Measurements from ENCODE around the gene ZBTB5. TPM values are rescaled to one million over a fixed set of nuclear protein-coding genes. Genes with fewer than 3 reads are reported as not detected.

The ZBTB5 gene
- total and polyA plus RNA-seq, 2 of the 4 experiments (the other 2 are of a cell fraction) = 6.3 to 9.1 TPM

- peaks cover 6% of the 10 kb centered on the region; the same call in 1 of the 2 replicates for H3K9me1 ChIP-seq (ENCODE audit: insufficient read depth, low read length)
- H2BK120ac ChIP-seq (ENCODE audit: low read depth, low read length) = no peak overlapping the region
- CTCF ChIA-PET = no interaction called here
- H3K4me3 ChIP-seq (ENCODE audit: insufficient read depth, low read depth, low read length) = no peak overlapping the region
- in situ Hi-C loops (cut with MboI; ENCODE audit: low sequenced_read_pairs) = no loop called here
- ATAC-seq (ENCODE audit: low read depth) (peak; percentile 19; the same call in 1 of the 2 replicates), DNase-seq (peak; percentile 16)
- H3K27ac ChIP-seq (ENCODE audit: insufficient read depth, low read length) = no peak overlapping the region
- H2AFZ ChIP-seq (replicated peaks; ENCODE audit: low read length, poor library complexity) = no peak overlapping the region
- H3K14ac ChIP-seq (replicated peaks; ENCODE audit: low read depth, low read length) = no peak overlapping the region
- no peak overlapping the region for H3K4ac ChIP-seq (ENCODE audit: low read depth, low read length)
- 100% methylated on average over 3 of the region's 3 CpGs; no CpG with 5 or more reads in 1 of the 2 experiments for WGBS, 2 experiments (ENCODE audit: extremely low coverage in 2 of 2, insufficient read length in 1 of 2)
- H4K91ac ChIP-seq (ENCODE audit: insufficient read depth, low read depth, low read length) = no peak overlapping the region
- no peak overlapping the region for H3K18ac ChIP-seq (ENCODE audit: low read depth, low read length)
- H2AK9ac ChIP-seq (replicated peaks; ENCODE audit: low read depth, low read length, poor library complexity) = no peak overlapping the region
- H3K56ac ChIP-seq (ENCODE audit: extremely low read depth, insufficient read depth, low read length) = no peak overlapping the region
- no peak overlapping the region for H3K4me2 ChIP-seq (ENCODE audit: low read depth, low read length)
- BruUV-seq (replicated peaks) = no TSS peak
- no peak overlapping the region for H2AK5ac ChIP-seq (ENCODE audit: low read depth, low read length)
- intact Hi-C loops (cut with micrococcal nuclease) = no loop called here
- dilution Hi-C loops (cut with HindIII; ENCODE audit: low sequenced_read_pairs, unreplicated experiment) = no loop called here
- no peak overlapping the region for H3K23ac ChIP-seq (ENCODE audit: low read depth, low read length)
- H3K9me3 ChIP-seq (ENCODE audit: control insufficient read depth, insufficient read depth, low read length) = no peaks in the 10 kb centered on the region
- no peak overlapping the region for H2BK20ac ChIP-seq (ENCODE audit: low read depth, low read length)
- TF ChIP-seq CEBPB (IDR thresholded peaks at IDR 0.05; ENCODE audit: low read depth, low read length) = no peak
- no peak for TF ChIP-seq NFE2L2 (IDR thresholded peaks at IDR 0.05; ENCODE audit: low read depth, low read length)
- no peak for TF ChIP-seq MAZ (IDR thresholded peaks at IDR 0.05; ENCODE audit: borderline replicate concordance, low read depth, low read length)
- no peak for TF ChIP-seq POLR2A (IDR thresholded peaks at IDR 0.05; ENCODE audit: low read depth, low read length)
- no peak for TF ChIP-seq FOS (IDR thresholded peaks at IDR 0.05; ENCODE audit: low read depth, low read length)
- TF ChIP-seq CHD1 (IDR thresholded peaks at IDR 0.05; ENCODE audit: low read depth, low read length) = no peak
- no peak for TF ChIP-seq RFX5 (IDR thresholded peaks at IDR 0.05; ENCODE audit: low read depth, low read length)
- TF ChIP-seq RCOR1 (IDR thresholded peaks at IDR 0.05; ENCODE audit: insufficient replicate concordance, low read length) = no peak
- no peak for TF ChIP-seq MAFK (IDR thresholded peaks at IDR 0.05; ENCODE audit: low read depth, low read length)
- TF ChIP-seq ELK1 (IDR thresholded peaks at IDR 0.05; ENCODE audit: borderline replicate concordance, low read depth, low read length) = no peak
- no peak for TF ChIP-seq MXI1 (IDR thresholded peaks at IDR 0.05; ENCODE audit: borderline replicate concordance, low read depth, low read length)
- H3K4me1 ChIP-seq (ENCODE audit: control insufficient read depth, insufficient read depth, low read length) = no peaks in the 10 kb centered on the region
- peaks cover 4 to 9% of the 10 kb centered on the region in 2 experiments; a peak in 2 of 4 replicates for H3K79me1 ChIP-seq (ENCODE audit: low read depth in 1 of 2, low read length in 2 of 2)
- no peak overlapping the region for H4K8ac ChIP-seq (ENCODE audit: low read depth in 2 of 2, low read length in 2 of 2)
- no peak overlapping the region for H2BK5ac ChIP-seq (ENCODE audit: low read depth, low read length, poor library complexity, severe bottlenecking)
- POLR2A ChIA-PET (ENCODE audit: unreplicated experiment) = no interaction called here
- H2BK15ac ChIP-seq (ENCODE audit: low read depth, low read length) = no peak overlapping the region
- H3K9ac ChIP-seq (ENCODE audit: low read depth, low read length) = no peak overlapping the region
- H4K20me1 ChIP-seq (ENCODE audit: insufficient read depth, low read length) = no peaks in the 10 kb centered on the region
- no peaks in the 10 kb centered on the region for H3K27me3 ChIP-seq (ENCODE audit: control insufficient read depth, insufficient read depth, low read length)
- no peak overlapping the region for H4K5ac ChIP-seq (ENCODE audit: low read depth, low read length)
- peaks cover 54% of the 10 kb centered on the region for H3K36me3 ChIP-seq (ENCODE audit: control insufficient read depth, insufficient read depth, low read length)
These were observed 38.5 kb upstream of the ZBTB5 start for GRCh38 chr9:37503736-37504135.

Data from IMR-90 (cell line).